ENCODE measurements around the gene GNA12. TPM values are rescaled to one million over a fixed set of nuclear protein-coding genes. Genes with fewer than 3 reads are reported as not detected.

The GNA12 gene
- total RNA-seq, 4 donors from 2014 or later = 17.9 to 33.3 (median 21.7) TPM

DNA sequence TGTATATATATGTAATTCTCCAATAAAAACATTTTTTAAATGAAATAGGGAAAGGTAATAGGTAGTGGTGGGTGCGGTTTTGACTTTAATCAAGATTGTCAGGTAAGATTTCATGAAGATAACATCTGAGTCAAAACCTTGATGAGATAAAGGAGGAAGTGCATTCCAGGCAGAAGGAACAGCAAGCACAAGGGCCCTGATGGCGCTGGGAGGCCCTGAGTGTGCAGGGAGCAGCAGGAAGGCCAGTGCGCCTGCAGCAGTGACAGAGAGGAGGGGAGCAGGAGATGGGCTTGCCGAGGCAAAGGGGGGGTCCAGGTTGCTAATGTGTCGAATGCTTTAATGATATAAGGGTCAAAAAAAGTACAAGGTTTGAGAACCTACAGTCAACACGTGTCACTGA lies 69.8 kb downstream of the GNA12 start:
- Histone ChIP-seq H3K4me3 (replicated peaks in 1 of 3) (no peak overlapping the region), H3K27me3 (no peaks in the 10 kb centered on the region), H3K27ac (no peak overlapping the region), H3K9me3 (no peaks in the 10 kb centered on the region), H3K36me3 (no peaks in the 10 kb centered on the region), H3K4me1 (no peaks in the 10 kb centered on the region)
- no peak for DNase-seq
- WGBS, 2 donors = 88% methylated on average over 6 of the region's 6 CpGs
- intact Hi-C loops (cut with DNase I) = no loop called here
- TF ChIP-seq, protein P1, sequence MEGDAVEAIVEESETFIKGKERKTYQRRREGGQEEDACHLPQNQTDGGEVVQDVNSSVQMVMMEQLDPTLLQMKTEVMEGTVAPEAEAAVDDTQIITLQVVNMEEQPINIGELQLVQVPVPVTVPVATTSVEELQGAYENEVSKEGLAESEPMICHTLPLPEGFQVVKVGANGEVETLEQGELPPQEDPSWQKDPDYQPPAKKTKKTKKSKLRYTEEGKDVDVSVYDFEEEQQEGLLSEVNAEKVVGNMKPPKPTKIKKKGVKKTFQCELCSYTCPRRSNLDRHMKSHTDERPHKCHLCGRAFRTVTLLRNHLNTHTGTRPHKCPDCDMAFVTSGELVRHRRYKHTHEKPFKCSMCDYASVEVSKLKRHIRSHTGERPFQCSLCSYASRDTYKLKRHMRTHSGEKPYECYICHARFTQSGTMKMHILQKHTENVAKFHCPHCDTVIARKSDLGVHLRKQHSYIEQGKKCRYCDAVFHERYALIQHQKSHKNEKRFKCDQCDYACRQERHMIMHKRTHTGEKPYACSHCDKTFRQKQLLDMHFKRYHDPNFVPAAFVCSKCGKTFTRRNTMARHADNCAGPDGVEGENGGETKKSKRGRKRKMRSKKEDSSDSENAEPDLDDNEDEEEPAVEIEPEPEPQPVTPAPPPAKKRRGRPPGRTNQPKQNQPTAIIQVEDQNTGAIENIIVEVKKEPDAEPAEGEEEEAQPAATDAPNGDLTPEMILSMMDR (IDR thresholded peaks at IDR 0.05) = no peak
- TF ChIP-seq POLR2A (IDR thresholded peaks at IDR 0.05) = no peak

DNA sequence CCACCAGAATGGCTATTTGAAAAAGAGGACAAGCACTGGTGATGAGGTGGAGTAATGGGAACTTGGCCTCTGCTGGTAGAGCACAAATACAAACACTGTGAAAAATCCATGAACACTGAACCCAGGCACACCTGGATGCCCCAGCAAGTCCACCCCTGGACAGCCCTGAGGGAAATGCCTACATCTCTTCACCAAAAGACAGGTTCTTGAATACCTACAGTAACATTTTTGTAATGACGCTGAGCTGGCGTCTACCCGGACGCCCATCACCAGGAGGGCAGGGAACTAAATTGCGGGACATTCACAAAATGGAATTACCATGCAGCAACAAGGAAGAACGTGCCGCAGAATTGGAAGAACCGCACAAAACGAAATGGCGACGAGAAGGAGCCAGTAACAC lies 70.5 kb downstream of the GNA12 start:
- 97% methylated on average over 11 of the region's 11 CpGs for WGBS, 2 donors
- intact Hi-C loops (cut with DNase I) = no loop called here
- Histone ChIP-seq H3K4me1 (no peaks in the 10 kb centered on the region), H3K9me3 (no peaks in the 10 kb centered on the region), H3K4me3 (replicated peaks in 1 of 3) (no peak overlapping the region), H3K27ac (no peak overlapping the region), H3K36me3 (no peaks in the 10 kb centered on the region), H3K27me3 (no peaks in the 10 kb centered on the region)
- no peak for DNase-seq
- TF ChIP-seq POLR2A (IDR thresholded peaks at IDR 0.05) = no peak
- TF ChIP-seq, protein P1 (IDR thresholded peaks at IDR 0.05) = no peak

DNA sequence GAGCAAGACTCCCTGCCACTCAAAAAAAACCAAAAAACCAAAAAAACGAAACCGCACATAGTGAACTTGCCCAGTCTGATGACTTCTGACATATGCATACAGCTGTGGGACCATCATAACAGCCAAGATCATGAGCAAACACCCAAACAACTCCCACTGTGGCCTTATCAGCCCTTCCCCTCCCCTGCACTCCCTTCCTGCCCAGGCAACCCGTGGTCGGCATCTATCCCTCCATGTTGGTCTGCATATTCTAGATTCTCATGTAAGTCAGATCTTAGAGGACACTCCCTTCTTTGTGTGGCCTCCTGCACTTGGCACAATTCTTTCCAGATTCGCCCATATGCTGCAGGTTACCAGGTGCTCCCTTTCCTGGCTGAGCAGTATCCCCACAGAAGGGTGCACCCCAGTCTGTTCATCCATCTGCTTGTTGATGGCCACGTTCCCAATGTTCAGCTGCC lies 72.8 kb downstream of the GNA12 start:
- no peak for DNase-seq
- Histone ChIP-seq H3K27me3 (no peaks in the 10 kb centered on the region), H3K4me1 (no peaks in the 10 kb centered on the region), H3K36me3 (no peaks in the 10 kb centered on the region), H3K4me3 (replicated peaks in 1 of 3) (no peak overlapping the region), H3K9me3 (no peaks in the 10 kb centered on the region), H3K27ac (no peak overlapping the region)
- 91 to 94% methylated on average over 6 of the region's 6 CpGs for WGBS, 2 donors
- TF ChIP-seq POLR2A (IDR thresholded peaks at IDR 0.05) = no peak
- TF ChIP-seq, protein P1 (IDR thresholded peaks at IDR 0.05) = no peak
- intact Hi-C loops (cut with DNase I) = no loop called here

DNA sequence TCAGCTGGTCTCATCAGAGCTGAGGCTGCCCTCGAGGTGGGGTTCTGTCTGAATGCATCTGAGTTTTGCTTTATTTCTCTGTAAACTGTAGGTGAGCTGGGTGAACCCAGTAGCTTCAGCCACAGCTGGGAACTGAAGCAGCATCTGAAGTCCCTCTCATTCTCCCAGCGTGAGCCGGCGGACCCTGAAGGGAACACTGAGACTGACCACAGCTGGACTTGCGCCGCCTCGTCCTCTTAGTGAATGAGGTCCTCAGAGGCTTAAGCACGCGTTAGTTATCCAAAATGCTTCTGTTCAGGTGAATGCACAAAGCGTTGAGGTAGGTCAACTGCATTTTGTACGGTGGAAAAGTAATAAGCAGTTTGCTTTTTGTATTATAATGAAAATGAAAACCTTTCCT lies 79.5 kb downstream of the GNA12 start:
- H3K27ac ChIP-seq = no peak overlapping the region
- no peak overlapping the region for H3K4me3 ChIP-seq (replicated peaks in 1 of 3)
- intact Hi-C loops (cut with DNase I) = no loop called here
- TF ChIP-seq, protein P1 (IDR thresholded peaks at IDR 0.05) = no peak
- TF ChIP-seq POLR2A (IDR thresholded peaks at IDR 0.05) = no peak
- 42 to 53% methylated on average over 11 of the region's 11 CpGs for WGBS, 2 donors
- DNase-seq = peak; percentile 59 to 70
- no peaks in the 10 kb centered on the region for H3K9me3 ChIP-seq
- no peaks in the 10 kb centered on the region for H3K36me3 ChIP-seq
- H3K27me3 ChIP-seq = no peaks in the 10 kb centered on the region
- H3K4me1 ChIP-seq = peaks cover 0 to 22% of the 10 kb centered on the region in 2 donors

DNA sequence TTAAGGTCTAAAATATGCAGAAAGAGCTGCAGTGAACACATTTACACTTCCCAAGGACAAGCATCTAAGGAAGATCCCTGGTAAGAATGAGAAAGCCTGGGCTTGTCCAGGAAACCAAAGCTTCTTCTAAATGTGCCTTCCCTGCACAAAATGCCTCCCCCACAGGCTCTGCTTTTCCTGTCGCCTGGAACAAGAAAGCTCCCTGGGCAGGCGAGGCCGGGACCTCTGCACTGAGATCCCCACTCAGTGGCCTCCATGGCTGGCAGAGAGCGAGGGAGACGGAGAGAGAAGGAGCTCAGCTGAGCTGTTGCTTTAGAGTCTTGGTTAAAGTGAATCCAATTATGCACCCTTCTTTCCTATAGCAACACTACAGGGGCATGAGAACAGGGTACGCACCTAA lies 80.5 kb downstream of the GNA12 start:
- H3K27ac ChIP-seq = peak overlapping the region in 2 of 3 donors; percentile 54 to 80
- DNase-seq = no peak
- no peaks in the 10 kb centered on the region for H3K27me3 ChIP-seq
- H3K36me3 ChIP-seq = no peaks in the 10 kb centered on the region
- TF ChIP-seq, protein P1 (IDR thresholded peaks at IDR 0.05) = no peak
- TF ChIP-seq POLR2A (IDR thresholded peaks at IDR 0.05) = no peak
- H3K4me3 ChIP-seq (replicated peaks in 1 of 3) = no peak overlapping the region
- H3K9me3 ChIP-seq = no peaks in the 10 kb centered on the region
- intact Hi-C loops (cut with DNase I) = no loop called here
- WGBS, 2 donors = 85 to 91% methylated on average over 6 of the region's 6 CpGs
- H3K4me1 ChIP-seq = peaks cover 0 to 24% of the 10 kb centered on the region in 2 donors

Data from thyroid gland (tissue), 4 donors.